OCI-LY1 (cell line): ENCODE data around the gene STK32B.
"Not testable (repeated sequence)": the region's sequence is repeated elsewhere in the genome, so short reads cannot be mapped to it uniquely, and the experiment has no call there.

Experiments used
- H2AFZ ChIP-seq: fragments of 200-600 bp; sonication (generic), shearing (Covaris generic); 2 replicates; pipeline ENCODE4 v1.6.0; 2014; ENCODE audit warnings: antibody characterized with exemption, mild to moderate bottlenecking, low read length
- H3F3A ChIP-seq: fragments of 200-600 bp; sonication (generic), shearing (Covaris generic); 2 replicates; pipeline ENCODE4 v1.6.0; 2014; ENCODE audit warnings: mild to moderate bottlenecking, antibody characterized with exemption, low read length, moderate library complexity; ENCODE audit not compliant: insufficient read depth
- H3K27ac ChIP-seq: fragments of 200-600 bp; sonication (generic); 2 replicates; pipeline ENCODE4 v1.5.1; 2014; ENCODE audit warnings: low read length, mixed run types, mild to moderate bottlenecking, low read depth; ENCODE audit not compliant: poor library complexity, severe bottlenecking
- H3K27me3 ChIP-seq: fragments of 200-600 bp; sonication (generic); 2 replicates; pipeline ENCODE4 v1.6.0; 2014; ENCODE audit warnings: antibody characterized with exemption, mild to moderate bottlenecking, low read length, moderate library complexity; ENCODE audit not compliant: insufficient read depth
- H3K36me3 ChIP-seq: fragments of 200-600 bp; sonication (generic); 2 replicates; pipeline ENCODE4 v1.6.1; 2014; ENCODE audit warnings: mild to moderate bottlenecking, antibody characterized with exemption, low read length, moderate library complexity, mixed read lengths; ENCODE audit not compliant: insufficient read depth
- H3K4me1 ChIP-seq: fragments of 200-600 bp; sonication (generic); 2 replicates; pipeline ENCODE4 v1.5.1; 2014; ENCODE audit warnings: mild to moderate bottlenecking, low read length, moderate library complexity; ENCODE audit not compliant: insufficient read depth, severe bottlenecking
- H3K4me2 ChIP-seq: fragments of 200-600 bp; sonication (generic), shearing (Covaris generic); 2 replicates; pipeline ENCODE4 v1.6.1; 2014; ENCODE audit warnings: low read length
- H3K4me3 ChIP-seq: fragments of 200-600 bp; sonication (generic); 2 replicates; pipeline ENCODE4 v1.5.1; 2014; ENCODE audit warnings: low read length, low read depth, mild to moderate bottlenecking, mixed read lengths; ENCODE audit not compliant: poor library complexity, severe bottlenecking
- H3K79me2 ChIP-seq: fragments of 200-600 bp; shearing (Covaris generic); 2 replicates; pipeline ENCODE4 v1.6.1; 2016; ENCODE audit warnings: mixed run types, low read length, mixed read lengths; ENCODE audit not compliant: insufficient read depth
- H3K9ac ChIP-seq: fragments of 200-600 bp; sonication (generic), shearing (Covaris generic); 2 replicates; pipeline ENCODE4 v1.6.1; 2014; ENCODE audit warnings: mild to moderate bottlenecking, low read length, mixed read lengths
- H3K9me2 ChIP-seq: fragments of 200-600 bp; sonication (generic), shearing (Covaris generic); 2 replicates; pipeline ENCODE4 v1.6.1; 2014; ENCODE audit warnings: low read depth, mild to moderate bottlenecking, low read length, mixed read lengths
- H3K9me3 ChIP-seq: fragments of 200-600 bp; shearing (Covaris generic); 2 replicates; pipeline ENCODE4 v1.6.1; 2014; ENCODE audit warnings: low read length, mixed read lengths
- H4K20me1 ChIP-seq: fragments of 200-600 bp; sonication (generic), shearing (Covaris generic); 2 replicates; pipeline ENCODE4 v1.6.0; 2016; ENCODE audit warnings: mild to moderate bottlenecking, low read length; ENCODE audit not compliant: insufficient read depth
- CTCF ChIP-seq: fragments of 200-600 bp; sonication (generic), shearing (Covaris generic); IDR thresholded peaks from 2 replicates; pipeline ENCODE4 v1.5.1; 2017; ENCODE audit warnings: mild to moderate bottlenecking, antibody characterized with exemption, low read length, moderate library complexity, mixed read lengths
- EZH2 ChIP-seq: fragments of 200-600 bp; sonication (generic), shearing (Covaris generic); IDR thresholded peaks from 2 replicates; pipeline ENCODE4 v1.8.0; 2017; ENCODE audit warnings: borderline replicate concordance, mixed run types, mild to moderate bottlenecking, antibody characterized with exemption, low read length, moderate library complexity, mixed read lengths

STK32B gene

GRCh38 chr4:5247735-5248134 lies 196.5 kb downstream of the STK32B start:
- H3K4me2 ChIP-seq = no peak overlapping the region
- no peaks in the 10 kb centered on the region for H4K20me1 ChIP-seq
- H3K79me2 ChIP-seq = no peaks in the 10 kb centered on the region
- no peaks in the 10 kb centered on the region for H3K4me1 ChIP-seq
- no peaks in the 10 kb centered on the region for H3K9me3 ChIP-seq
- no peaks in the 10 kb centered on the region for H3K27me3 ChIP-seq
- no peak overlapping the region for H2AFZ ChIP-seq
- H3K4me3 ChIP-seq = no peak overlapping the region
- H3K9ac ChIP-seq = no peak overlapping the region
- H3F3A ChIP-seq = no peaks in the 10 kb centered on the region
- H3K9me2 ChIP-seq = no peaks in the 10 kb centered on the region
- H3K36me3 ChIP-seq = no peaks in the 10 kb centered on the region
- TF ChIP-seq EZH2 = no peak
- TF ChIP-seq CTCF = no peak
- no peak overlapping the region for H3K27ac ChIP-seq

- Histone ChIP-seq H3K36me3 (no peaks in the 10 kb centered on the region), H3K27me3 (no peaks in the 10 kb centered on the region), H3K9ac (no peak overlapping the region), H3K9me2 (no peaks in the 10 kb centered on the region), H2AFZ (no peak overlapping the region), H3F3A (no peaks in the 10 kb centered on the region), H3K9me3 (no peaks in the 10 kb centered on the region), H4K20me1 (no peaks in the 10 kb centered on the region), H3K79me2 (no peaks in the 10 kb centered on the region), H3K27ac (no peak overlapping the region), H3K4me1 (no peaks in the 10 kb centered on the region), H3K4me2 (no peak overlapping the region), H3K4me3 (no peak overlapping the region)
- TF ChIP-seq CTCF = no peak
- TF ChIP-seq EZH2 = no peak
Observed at GRCh38 chr4:5249727-5250126, 198.4 kb downstream of the STK32B start.

- H3K9me3 ChIP-seq, H3F3A ChIP-seq, H3K4me2 ChIP-seq, H3K79me2 ChIP-seq, H3K4me1 ChIP-seq, H3K36me3 ChIP-seq, H3K27ac ChIP-seq, H3K9ac ChIP-seq, H3K4me3 ChIP-seq, H3K27me3 ChIP-seq, H4K20me1 ChIP-seq, H3K9me2 ChIP-seq, H2AFZ ChIP-seq: not testable (repeated sequence)
Observed at GRCh38 chr4:5250536-5250935, 199.3 kb downstream of the STK32B start.

- Histone ChIP-seq H2AFZ (no peak overlapping the region), H3K79me2 (no peaks in the 10 kb centered on the region), H3K27me3 (no peaks in the 10 kb centered on the region), H3K4me2 (no peak overlapping the region), H3K9me3 (no peaks in the 10 kb centered on the region), H3K9ac (no peak overlapping the region), H3K9me2 (no peaks in the 10 kb centered on the region), H3F3A (no peaks in the 10 kb centered on the region), H3K4me1 (no peaks in the 10 kb centered on the region), H3K27ac (no peak overlapping the region), H3K36me3 (no peaks in the 10 kb centered on the region), H4K20me1 (no peaks in the 10 kb centered on the region), H3K4me3 (no peak overlapping the region)
- TF ChIP-seq CTCF (no peak), EZH2 (no peak)
Observed at GRCh38 chr4:5256421-5256820, 205.1 kb downstream of the STK32B start.
